Measurements from ENCODE around the gene ADO. TPM values are rescaled to one million over a fixed set of nuclear protein-coding genes. Genes with fewer than 3 reads are reported as not detected.

The ADO gene
- total RNA-seq, 4 donors from 2014 or later = 8.3 to 15.4 (median 12.0) TPM

DNA sequence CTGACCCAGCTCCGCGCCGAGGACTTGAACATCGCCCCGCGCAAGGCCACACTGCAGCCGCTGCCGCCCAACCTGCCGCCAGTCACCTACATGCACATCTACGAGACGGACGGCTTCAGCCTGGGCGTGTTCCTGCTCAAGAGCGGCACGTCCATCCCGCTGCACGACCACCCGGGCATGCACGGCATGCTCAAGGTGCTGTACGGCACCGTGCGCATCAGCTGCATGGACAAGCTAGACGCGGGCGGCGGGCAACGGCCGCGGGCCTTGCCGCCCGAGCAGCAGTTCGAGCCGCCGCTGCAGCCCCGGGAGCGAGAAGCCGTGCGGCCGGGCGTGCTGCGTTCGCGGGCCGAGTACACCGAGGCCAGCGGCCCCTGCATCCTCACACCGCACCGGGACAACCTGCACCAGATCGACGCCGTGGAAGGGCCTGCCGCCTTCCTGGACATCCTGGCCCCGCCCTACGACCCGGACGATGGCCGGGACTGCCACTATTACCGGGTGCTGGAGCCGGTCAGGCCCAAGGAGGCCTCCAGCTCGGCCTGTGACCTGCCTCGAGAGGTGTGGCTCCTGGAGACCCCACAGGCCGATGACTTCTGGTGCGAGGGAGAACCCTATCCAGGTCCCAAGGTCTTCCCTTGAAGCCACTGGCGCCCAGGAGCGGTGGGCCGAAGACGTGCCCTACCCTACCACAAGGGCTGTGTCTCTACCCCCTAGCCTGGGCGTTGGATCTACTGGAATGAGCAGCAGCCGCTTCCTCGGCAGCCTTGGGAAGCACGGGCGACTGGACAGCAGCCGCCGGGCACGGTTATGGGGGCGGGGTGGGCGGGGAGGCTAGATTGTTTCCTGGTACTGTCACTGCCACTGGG is 945 bp downstream of the ADO start:
- peak overlapping the region; percentile 84 to 95 (median 92) for H3K27ac ChIP-seq
- peak; percentile 25 to 74 (median 71) for DNase-seq
- peak overlapping the region; percentile 82 to 96 (median 92) for H3K4me3 ChIP-seq
- H3K9me3 ChIP-seq = no peaks in the 10 kb centered on the region
- H3K36me3 ChIP-seq = no peaks in the 10 kb centered on the region
- H3K27me3 ChIP-seq = no peaks in the 10 kb centered on the region
- TF ChIP-seq, protein P1, sequence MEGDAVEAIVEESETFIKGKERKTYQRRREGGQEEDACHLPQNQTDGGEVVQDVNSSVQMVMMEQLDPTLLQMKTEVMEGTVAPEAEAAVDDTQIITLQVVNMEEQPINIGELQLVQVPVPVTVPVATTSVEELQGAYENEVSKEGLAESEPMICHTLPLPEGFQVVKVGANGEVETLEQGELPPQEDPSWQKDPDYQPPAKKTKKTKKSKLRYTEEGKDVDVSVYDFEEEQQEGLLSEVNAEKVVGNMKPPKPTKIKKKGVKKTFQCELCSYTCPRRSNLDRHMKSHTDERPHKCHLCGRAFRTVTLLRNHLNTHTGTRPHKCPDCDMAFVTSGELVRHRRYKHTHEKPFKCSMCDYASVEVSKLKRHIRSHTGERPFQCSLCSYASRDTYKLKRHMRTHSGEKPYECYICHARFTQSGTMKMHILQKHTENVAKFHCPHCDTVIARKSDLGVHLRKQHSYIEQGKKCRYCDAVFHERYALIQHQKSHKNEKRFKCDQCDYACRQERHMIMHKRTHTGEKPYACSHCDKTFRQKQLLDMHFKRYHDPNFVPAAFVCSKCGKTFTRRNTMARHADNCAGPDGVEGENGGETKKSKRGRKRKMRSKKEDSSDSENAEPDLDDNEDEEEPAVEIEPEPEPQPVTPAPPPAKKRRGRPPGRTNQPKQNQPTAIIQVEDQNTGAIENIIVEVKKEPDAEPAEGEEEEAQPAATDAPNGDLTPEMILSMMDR (IDR thresholded peaks at IDR 0.05) = no peak
- TF ChIP-seq POLR2A (IDR thresholded peaks at IDR 0.05) = no peak
- H3K4me1 ChIP-seq = peaks cover 0 to 22% (median 3%) of the 10 kb centered on the region in 4 donors

DNA sequence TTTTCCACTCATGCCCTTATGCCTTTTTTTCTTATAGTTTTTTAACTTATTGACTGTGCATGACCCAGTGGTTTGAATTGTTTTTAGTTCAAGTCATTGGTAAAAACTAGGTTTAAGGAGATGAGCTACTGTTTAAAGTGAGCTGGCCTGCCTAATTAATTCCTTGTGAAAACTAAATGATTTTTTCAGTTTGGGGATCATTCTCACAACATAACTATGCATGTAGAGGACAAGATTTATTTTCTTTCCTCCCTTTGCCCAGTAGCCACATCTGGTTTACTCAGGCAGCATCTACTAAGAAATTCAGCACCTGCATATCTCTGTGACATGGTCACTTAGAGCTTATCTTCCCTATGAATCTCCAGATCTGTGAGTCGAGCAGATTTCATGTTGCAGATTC is 1.7 kb downstream of the ADO start:
- no peaks in the 10 kb centered on the region for H3K36me3 ChIP-seq
- peak overlapping the region in 3 of 4 donors; percentile 88 to 96 (median 95) for H3K4me3 ChIP-seq
- H3K9me3 ChIP-seq = no peaks in the 10 kb centered on the region
- peaks cover 0 to 22% (median 3%) of the 10 kb centered on the region in 4 donors for H3K4me1 ChIP-seq
- peak overlapping the region in 1 of 4 donors; percentile 94 for H3K27ac ChIP-seq
- no peaks in the 10 kb centered on the region for H3K27me3 ChIP-seq
- TF ChIP-seq POLR2A (IDR thresholded peaks at IDR 0.05) = no peak
- TF ChIP-seq, protein P1 (IDR thresholded peaks at IDR 0.05) = no peak
- no peak for DNase-seq

DNA sequence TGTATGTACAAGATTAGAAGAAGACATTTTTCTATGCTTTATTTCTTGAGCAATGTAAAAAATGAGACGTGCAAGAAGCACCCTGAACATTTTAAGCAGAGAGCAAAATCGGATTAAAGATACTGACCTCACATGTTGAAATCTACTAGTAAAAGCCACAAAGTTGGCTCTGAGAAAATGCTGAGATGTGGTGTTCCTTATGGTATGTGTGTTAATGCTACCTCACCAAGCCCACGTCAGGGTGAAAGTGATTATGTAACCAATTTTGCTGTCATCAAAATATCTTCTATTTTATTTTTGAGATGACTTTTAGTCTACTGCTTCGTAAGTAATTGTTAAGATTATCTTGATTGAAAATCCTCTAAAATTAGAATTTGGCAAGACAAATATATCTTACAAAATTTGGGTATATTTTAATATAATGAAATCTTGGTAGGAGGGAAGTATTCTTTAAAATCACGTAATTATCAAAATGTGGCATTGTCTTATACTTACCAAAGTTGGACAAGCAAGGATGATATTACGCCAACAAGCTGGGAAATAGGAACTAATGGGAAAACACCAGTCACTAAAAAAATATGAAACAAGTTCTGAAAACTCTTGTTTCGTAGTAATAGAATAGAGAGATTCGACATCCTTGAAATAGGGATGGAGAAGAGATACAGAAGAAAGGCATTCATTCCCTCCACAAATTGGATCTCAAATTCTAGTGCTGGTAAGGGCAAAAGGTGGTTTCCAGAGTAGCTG is 5.8 kb downstream of the ADO start:
- Histone ChIP-seq H3K4me1 (peaks cover 6 to 33% (median 11%) of the 10 kb centered on the region in 4 donors), H3K27me3 (peaks cover 0 to 8% of the 10 kb centered on the region in 2 donors), H3K4me3 (no peak overlapping the region), H3K9me3 (no peaks in the 10 kb centered on the region), H3K27ac (no peak overlapping the region), H3K36me3 (no peaks in the 10 kb centered on the region)
- TF ChIP-seq POLR2A (IDR thresholded peaks at IDR 0.05) = no peak
- TF ChIP-seq, protein P1 (IDR thresholded peaks at IDR 0.05) = no peak
- DNase-seq = no peak

DNA sequence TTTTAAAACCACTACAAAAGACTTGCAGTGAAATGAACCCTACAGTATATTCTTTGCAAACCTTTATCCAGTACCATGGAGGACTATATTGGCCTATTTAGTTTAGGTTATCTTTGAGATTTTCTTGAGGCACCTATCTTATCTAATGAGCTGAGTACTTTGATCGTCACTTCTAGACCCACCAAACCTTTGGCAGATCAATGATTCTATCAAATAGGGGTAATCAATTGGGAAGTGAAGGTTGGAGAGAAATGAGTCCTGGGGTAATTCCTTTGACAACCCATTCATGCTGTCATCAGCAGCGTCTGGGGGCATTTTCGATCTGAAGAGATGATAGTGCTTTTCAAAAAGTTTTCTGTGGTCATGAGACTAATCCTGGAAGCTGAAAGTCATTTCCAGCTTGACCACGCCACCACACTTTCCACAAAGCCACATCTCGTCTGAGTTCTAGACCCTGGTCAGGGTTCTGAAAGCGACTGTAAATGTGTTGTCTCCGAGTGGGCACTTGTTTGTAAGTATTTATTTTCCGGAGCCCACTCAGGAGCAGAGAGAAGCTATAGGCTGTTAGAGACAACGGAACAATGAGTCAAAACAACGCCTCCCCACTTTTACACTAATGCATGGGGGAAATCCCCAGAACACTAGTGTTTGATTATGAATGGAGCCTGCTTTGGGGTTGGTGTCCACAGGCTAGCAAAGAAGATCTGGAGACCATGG is 6.8 kb downstream of the ADO start:
- DNase-seq = no peak
- H3K4me3 ChIP-seq = no peak overlapping the region
- peaks cover 8 to 30% (median 16%) of the 10 kb centered on the region in 4 donors for H3K4me1 ChIP-seq
- no peak overlapping the region for H3K27ac ChIP-seq
- peaks cover 0 to 9% of the 10 kb centered on the region in 2 donors for H3K27me3 ChIP-seq
- H3K36me3 ChIP-seq = no peaks in the 10 kb centered on the region
- TF ChIP-seq, protein P1 (IDR thresholded peaks at IDR 0.05) = no peak
- H3K9me3 ChIP-seq = no peaks in the 10 kb centered on the region

DNA sequence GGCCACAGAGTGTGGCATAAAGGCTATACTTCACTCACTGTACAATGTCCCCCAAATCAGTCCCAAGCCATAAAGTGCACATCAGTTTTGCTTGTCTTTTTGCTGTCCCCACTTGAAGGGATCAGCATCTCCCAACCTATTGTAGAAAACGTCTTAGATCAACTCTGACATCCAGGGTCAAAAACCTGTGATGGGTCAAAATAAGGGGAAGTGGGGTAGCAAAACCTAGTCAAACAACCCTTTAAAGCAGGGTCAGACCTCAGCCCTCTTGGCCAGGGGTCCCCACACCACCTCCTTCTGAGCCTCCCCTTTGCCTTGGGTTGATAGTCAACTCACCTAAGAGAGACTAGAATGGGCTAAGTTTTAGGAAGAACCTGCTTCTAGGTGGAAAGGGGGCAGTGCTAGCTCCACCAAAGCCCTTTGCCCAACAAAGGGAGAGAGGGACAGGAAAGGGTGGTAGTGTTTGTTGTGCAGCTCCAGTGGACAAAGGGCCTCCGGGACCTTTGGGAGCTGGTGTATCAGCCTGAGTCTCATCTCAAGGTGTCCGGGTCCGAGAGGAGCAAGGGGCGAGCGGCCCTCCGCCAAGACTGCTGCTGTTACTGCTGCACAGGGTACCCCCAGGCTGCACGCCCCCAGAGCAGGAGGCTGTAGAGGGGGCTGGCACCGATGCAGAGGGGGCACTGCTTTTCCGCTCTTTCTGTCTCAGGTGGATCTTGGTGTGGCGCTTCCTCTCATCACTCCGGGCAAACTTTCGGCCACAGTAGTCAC is 8.3 kb downstream of the ADO start:
- Histone ChIP-seq H3K27ac (no peak overlapping the region), H3K36me3 (no peaks in the 10 kb centered on the region), H3K4me1 (peaks cover 8 to 22% (median 15%) of the 10 kb centered on the region in 4 donors), H3K4me3 (no peak overlapping the region), H3K27me3 (peaks cover 0 to 9% of the 10 kb centered on the region in 2 donors), H3K9me3 (no peaks in the 10 kb centered on the region)
- DNase-seq = no peak
- TF ChIP-seq, protein P1 (IDR thresholded peaks at IDR 0.05) = no peak
- no peak for TF ChIP-seq POLR2A (IDR thresholded peaks at IDR 0.05)
